WERI-Rb-1 (cell line): ENCODE measurements around the gene CAPN5.

Experiments used
- DNase-seq: peaks from one replicate; pipeline ENCODE4 v3.0.0-alpha.2; 2020
- H3K27ac ChIP-seq: fragments of 250-450 bp; sonication (Bioruptor Pico); 2 replicates; pipeline ENCODE4 v1.5.1; 2020; ENCODE audit warnings: mild to moderate bottlenecking, moderate library complexity
- H3K27me3 ChIP-seq: fragments of 250-450 bp; sonication (Bioruptor Pico); 2 replicates; pipeline ENCODE4 v1.5.1; 2021; ENCODE audit warnings: mild to moderate bottlenecking, low read depth, moderate library complexity; ENCODE audit not compliant: insufficient read depth, severe bottlenecking
- H3K36me3 ChIP-seq: fragments of 250-450 bp; sonication (Bioruptor Pico); 2 replicates; pipeline ENCODE4 v1.5.1; 2020; ENCODE audit warnings: mild to moderate bottlenecking, moderate library complexity
- H3K4me3 ChIP-seq: 2 replicates; pipeline ENCODE4 v1.5.1; 2011; ENCODE audit warnings: low read depth, mild to moderate bottlenecking, control low read depth, low read length
- H3K9me3 ChIP-seq: fragments of 250-450 bp; sonication (Bioruptor Pico); 2 replicates; pipeline ENCODE4 v1.5.1; 2021; ENCODE audit warnings: mild to moderate bottlenecking, moderate library complexity; ENCODE audit not compliant: severe bottlenecking
- CTCF ChIP-seq: IDR thresholded peaks from 2 replicates; pipeline ENCODE4 v1.5.1; 2011; ENCODE audit warnings: low read depth, mild to moderate bottlenecking, control low read depth, inconsistent platforms, low read length

The CAPN5 gene

GRCh38 chr11:77039491-77040400 is 27.0 kb upstream of the CAPN5 start:
- peak; percentile 35 for DNase-seq
- Histone ChIP-seq H3K27ac (no peak overlapping the region), H3K9me3 (no peaks in the 10 kb centered on the region), H3K27me3 (no peaks in the 10 kb centered on the region), H3K36me3 (no peaks in the 10 kb centered on the region), H3K4me3 (peak overlapping the region; percentile 23)
- TF ChIP-seq CTCF: peak; percentile 68

GRCh38 chr11:77040401-77040777 is 26.4 kb upstream of the CAPN5 start:
- no peaks in the 10 kb centered on the region for H3K27me3 ChIP-seq

GRCh38 chr11:77040889-77041288 is 25.9 kb upstream of the CAPN5 start:
- TF ChIP-seq CTCF: no peak
- DNase-seq: no peak
- Histone ChIP-seq H3K36me3 (no peaks in the 10 kb centered on the region), H3K4me3 (no peak overlapping the region), H3K27ac (no peak overlapping the region), H3K27me3 (no peaks in the 10 kb centered on the region), H3K9me3 (no peaks in the 10 kb centered on the region)

More at GRCh38 chr11:77040401-77040777, 26.4 kb upstream of the CAPN5 start:
- no peaks in the 10 kb centered on the region for H3K9me3 ChIP-seq
- H3K4me3 ChIP-seq: no peak overlapping the region
- TF ChIP-seq CTCF: no peak
- H3K36me3 ChIP-seq: no peaks in the 10 kb centered on the region
- DNase-seq: no peak
- no peak overlapping the region for H3K27ac ChIP-seq

GRCh38 chr11:77042111-77042726 is 24.6 kb upstream of the CAPN5 start:
- Histone ChIP-seq H3K27ac (no peak overlapping the region), H3K9me3 (no peaks in the 10 kb centered on the region), H3K27me3 (no peaks in the 10 kb centered on the region), H3K4me3 (no peak overlapping the region), H3K36me3 (no peaks in the 10 kb centered on the region)
- DNase-seq: no peak
- no peak for TF ChIP-seq CTCF

GRCh38 chr11:77044356-77044755 is 22.4 kb upstream of the CAPN5 start:
- DNase-seq: no peak
- no peaks in the 10 kb centered on the region for H3K36me3 ChIP-seq
- TF ChIP-seq CTCF: no peak
- no peaks in the 10 kb centered on the region for H3K9me3 ChIP-seq
- H3K27me3 ChIP-seq: no peaks in the 10 kb centered on the region
- H3K27ac ChIP-seq: no peak overlapping the region
- no peak overlapping the region for H3K4me3 ChIP-seq
